ENCODE measurements around the gene ITIH3. TPM values are rescaled to one million over a fixed set of nuclear protein-coding genes. Genes with fewer than 3 reads are reported as not detected.

The ITIH3 gene
- total RNA-seq, 4 donors from 2014 or later: 0.83 to 3.2 (median 1.5) TPM

GRCh38 chr3:52790337-52790736 lies 4.3 kb upstream of the ITIH3 start:
- 86% methylated on average over 7 of the region's 7 CpGs for WGBS
- Histone ChIP-seq H3K27me3 (no peaks in the 10 kb centered on the region), H3K4me3 (no peak overlapping the region), H3K9me3 (no peaks in the 10 kb centered on the region), H3K4me1 (no peaks in the 10 kb centered on the region), H3K27ac (replicated peaks in 1 of 4) (no peak overlapping the region), H3K36me3 (no peaks in the 10 kb centered on the region)
- DNase-seq (ENCODE audit: extremely low spot score): no peak
- no peak for TF ChIP-seq POLR2A (IDR thresholded peaks at IDR 0.05; ENCODE audit: low read depth)
- no peak for TF ChIP-seq POLR2AphosphoS5 (IDR thresholded peaks at IDR 0.05)
- TF ChIP-seq, protein P1, sequence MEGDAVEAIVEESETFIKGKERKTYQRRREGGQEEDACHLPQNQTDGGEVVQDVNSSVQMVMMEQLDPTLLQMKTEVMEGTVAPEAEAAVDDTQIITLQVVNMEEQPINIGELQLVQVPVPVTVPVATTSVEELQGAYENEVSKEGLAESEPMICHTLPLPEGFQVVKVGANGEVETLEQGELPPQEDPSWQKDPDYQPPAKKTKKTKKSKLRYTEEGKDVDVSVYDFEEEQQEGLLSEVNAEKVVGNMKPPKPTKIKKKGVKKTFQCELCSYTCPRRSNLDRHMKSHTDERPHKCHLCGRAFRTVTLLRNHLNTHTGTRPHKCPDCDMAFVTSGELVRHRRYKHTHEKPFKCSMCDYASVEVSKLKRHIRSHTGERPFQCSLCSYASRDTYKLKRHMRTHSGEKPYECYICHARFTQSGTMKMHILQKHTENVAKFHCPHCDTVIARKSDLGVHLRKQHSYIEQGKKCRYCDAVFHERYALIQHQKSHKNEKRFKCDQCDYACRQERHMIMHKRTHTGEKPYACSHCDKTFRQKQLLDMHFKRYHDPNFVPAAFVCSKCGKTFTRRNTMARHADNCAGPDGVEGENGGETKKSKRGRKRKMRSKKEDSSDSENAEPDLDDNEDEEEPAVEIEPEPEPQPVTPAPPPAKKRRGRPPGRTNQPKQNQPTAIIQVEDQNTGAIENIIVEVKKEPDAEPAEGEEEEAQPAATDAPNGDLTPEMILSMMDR (IDR thresholded peaks at IDR 0.05): no peak
- TF ChIP-seq EP300 (IDR thresholded peaks at IDR 0.05): no peak
- intact Hi-C loops (cut with DNase I): no loop called here

DNA sequence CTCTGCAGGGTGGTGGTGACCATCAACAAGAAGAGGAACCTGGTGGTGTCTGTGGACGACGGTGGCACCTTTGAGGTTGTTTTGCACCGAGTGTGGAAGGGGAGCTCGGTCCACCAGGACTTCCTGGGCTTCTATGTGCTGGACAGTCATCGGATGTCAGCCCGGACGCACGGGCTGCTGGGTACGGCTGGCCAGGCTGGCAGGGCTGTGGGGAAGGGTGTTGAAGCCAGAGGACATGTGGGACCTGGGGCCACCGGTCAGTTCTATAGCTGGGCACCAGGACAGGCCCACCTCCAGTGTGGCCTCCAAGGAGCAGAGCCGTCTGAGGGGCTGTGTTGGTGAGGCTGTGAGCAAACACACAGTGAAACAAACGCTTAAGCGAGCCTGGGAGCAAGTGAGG lies 3.9 kb upstream of the ITIH3 start:
- Histone ChIP-seq H3K9me3 (no peaks in the 10 kb centered on the region), H3K36me3 (no peaks in the 10 kb centered on the region), H3K4me3 (no peak overlapping the region), H3K4me1 (no peaks in the 10 kb centered on the region), H3K27ac (replicated peaks in 1 of 4) (no peak overlapping the region), H3K27me3 (no peaks in the 10 kb centered on the region)
- 92% methylated on average over 11 of the region's 13 CpGs for WGBS
- no peak for DNase-seq (ENCODE audit: extremely low spot score)
- TF ChIP-seq EP300 (IDR thresholded peaks at IDR 0.05) (no peak), POLR2AphosphoS5 (IDR thresholded peaks at IDR 0.05) (no peak), POLR2A (IDR thresholded peaks at IDR 0.05; ENCODE audit: low read depth) (no peak)
- TF ChIP-seq, protein P1 (IDR thresholded peaks at IDR 0.05): no peak
- intact Hi-C loops (cut with DNase I): no loop called here

- no peak for TF ChIP-seq POLR2AphosphoS5 (IDR thresholded peaks at IDR 0.05)
- no peak for TF ChIP-seq EP300 (IDR thresholded peaks at IDR 0.05)
- no peak for TF ChIP-seq POLR2A (IDR thresholded peaks at IDR 0.05; ENCODE audit: low read depth)
- TF ChIP-seq, protein P1 (IDR thresholded peaks at IDR 0.05): no peak
- Histone ChIP-seq H3K27me3 (no peaks in the 10 kb centered on the region), H3K36me3 (no peaks in the 10 kb centered on the region), H3K9me3 (no peaks in the 10 kb centered on the region), H3K4me3 (no peak overlapping the region), H3K4me1 (no peaks in the 10 kb centered on the region), H3K27ac (replicated peaks in 1 of 4) (no peak overlapping the region)
- no peak for DNase-seq (ENCODE audit: extremely low spot score)
- 82% methylated on average over 6 of the region's 12 CpGs for WGBS
- intact Hi-C loops (cut with DNase I): no loop called here
These were observed 3.2 kb upstream of the ITIH3 start for GRCh38 chr3:52791366-52791765.

DNA sequence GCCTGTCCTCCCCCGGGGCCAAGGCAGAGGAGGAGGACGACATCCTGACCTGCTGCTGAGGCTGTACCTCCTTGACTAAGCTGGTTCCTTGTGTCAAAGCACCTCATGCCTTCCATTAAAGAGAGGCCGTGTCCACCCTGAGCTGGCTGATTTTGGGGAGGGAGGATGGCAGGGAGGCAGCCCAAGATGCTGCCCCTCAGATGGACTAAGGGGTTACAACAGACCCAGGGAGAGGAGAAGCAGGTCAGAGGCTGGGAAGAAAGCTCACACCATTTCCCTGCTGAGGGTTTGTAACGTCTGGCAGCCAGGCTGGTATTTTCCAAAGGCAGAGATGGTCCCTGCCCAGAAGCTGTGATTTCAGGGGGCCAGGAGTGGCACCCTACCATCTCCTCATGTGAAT lies 2.7 kb upstream of the ITIH3 start:
- no peak for TF ChIP-seq EP300 (IDR thresholded peaks at IDR 0.05)
- TF ChIP-seq, protein P1 (IDR thresholded peaks at IDR 0.05): no peak
- no peak for TF ChIP-seq POLR2A (IDR thresholded peaks at IDR 0.05; ENCODE audit: low read depth)
- TF ChIP-seq POLR2AphosphoS5 (IDR thresholded peaks at IDR 0.05): no peak
- Histone ChIP-seq H3K9me3 (no peaks in the 10 kb centered on the region), H3K4me1 (no peaks in the 10 kb centered on the region), H3K27ac (replicated peaks in 1 of 4) (no peak overlapping the region), H3K27me3 (no peaks in the 10 kb centered on the region), H3K4me3 (no peak overlapping the region), H3K36me3 (no peaks in the 10 kb centered on the region)
- 78% methylated on average over 3 of the region's 4 CpGs for WGBS
- intact Hi-C loops (cut with DNase I): no loop called here
- DNase-seq (ENCODE audit: extremely low spot score): no peak

DNA sequence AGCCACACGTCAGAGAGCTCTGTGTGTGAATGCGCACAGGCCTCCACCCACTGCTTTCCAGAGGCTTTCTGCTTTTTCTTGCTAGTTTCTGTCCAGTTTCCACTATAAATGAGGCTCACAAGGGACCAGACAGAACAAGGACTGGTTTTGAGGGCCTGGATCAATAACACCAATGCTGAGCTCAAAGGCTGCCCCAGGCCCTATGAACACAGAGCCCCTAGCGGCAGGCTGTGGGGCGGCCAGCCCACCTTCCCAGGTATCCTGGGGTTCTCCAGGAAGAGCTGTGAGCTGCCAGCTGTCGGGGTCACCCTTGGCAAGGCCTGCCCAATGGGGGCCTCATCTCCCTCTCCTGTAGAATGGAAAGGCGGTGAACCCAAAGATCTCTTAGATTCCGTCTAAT lies 2.2 kb upstream of the ITIH3 start:
- intact Hi-C loops (cut with DNase I): no loop called here
- 95% methylated on average over 3 of the region's 7 CpGs for WGBS
- TF ChIP-seq EP300 (IDR thresholded peaks at IDR 0.05) (no peak), POLR2A (IDR thresholded peaks at IDR 0.05; ENCODE audit: low read depth) (no peak), POLR2AphosphoS5 (IDR thresholded peaks at IDR 0.05) (no peak)
- TF ChIP-seq, protein P1 (IDR thresholded peaks at IDR 0.05): no peak
- Histone ChIP-seq H3K4me3 (no peak overlapping the region), H3K36me3 (no peaks in the 10 kb centered on the region), H3K9me3 (no peaks in the 10 kb centered on the region), H3K27ac (replicated peaks in 1 of 4) (no peak overlapping the region), H3K4me1 (no peaks in the 10 kb centered on the region), H3K27me3 (no peaks in the 10 kb centered on the region)
- no peak for DNase-seq (ENCODE audit: extremely low spot score)

Data from esophagus muscularis mucosa (tissue), 4 donors.